ENCODE measurements around the gene EZR. TPM values are rescaled to one million over a fixed set of nuclear protein-coding genes. Genes with fewer than 3 reads are reported as not detected.
A peak's percentile ranks its signal among the peaks of the same experiment; 100 is the strongest.

The EZR gene
- total and polyA plus RNA-seq, 2 of the 8 experiments (the other 6 are each of a cell fraction or from before 2014, with no cell fraction given): 122 to 286 TPM

GRCh38 chr6:158852312-158853071 is 33.3 kb upstream of the EZR start:
- H3K9me3 ChIP-seq (ENCODE audit: insufficient read depth in 2 of 2, low read depth in 1 of 2, low read length in 1 of 2): no peaks in the 10 kb centered on the region
- no peaks in the 10 kb centered on the region for H3K79me2 ChIP-seq (ENCODE audit: control insufficient read depth in 1 of 2, insufficient read depth in 2 of 2, low read length in 2 of 2)
- H4K20me1 ChIP-seq (replicated peaks in 1 of 2; ENCODE audit: control insufficient read depth in 1 of 2, insufficient read depth in 2 of 2, low read length in 2 of 2): peaks cover 0 to 4% of the 10 kb centered on the region in 2 experiments
- H2BK20ac ChIP-seq (ENCODE audit: low read length): peak overlapping the region; percentile 97
- H3K4me2 ChIP-seq (ENCODE audit: insufficient read depth in 1 of 2, low read depth in 2 of 2, low read length in 2 of 2): peak overlapping the region; percentile 81 to 99
- CTCF ChIA-PET (ENCODE audit: partially characterized antibody): interaction anchor here (1.2 to 1.9 kb wide), 4 partner anchors 26 to 60 kb away, joined by 3 to 4 read pairs (median 4); no protein-coding TSS in a partner anchor
- peaks cover 12 to 29% (median 25%) of the 10 kb centered on the region in 4 experiments for H3K4me1 ChIP-seq (replicated peaks in 1 of 4; ENCODE audit: control insufficient read depth in 3 of 4, insufficient read depth in 4 of 4, low read length in 3 of 4)
- peak overlapping the region; percentile 15 for H3K23ac ChIP-seq (ENCODE audit: insufficient read length)
- H2BK15ac ChIP-seq (ENCODE audit: low read length): peak overlapping the region; percentile 100; the same call in 1 of the 2 replicates
- H4K8ac ChIP-seq (ENCODE audit: extremely low read depth, insufficient read depth, low read length): peak overlapping the region; percentile 93
- POLR2A ChIA-PET (ENCODE audit: partially characterized antibody): interaction anchor here (1.1 to 7.1 kb wide), 6 partner anchors 13 to 47 kb away, joined by 3 to 93 read pairs (median 3); partner anchors contain the start of gene EZR
- H2BK12ac ChIP-seq (ENCODE audit: low read depth, low read length): peak overlapping the region; percentile 100
- no peaks in the 10 kb centered on the region for H3K79me1 ChIP-seq (ENCODE audit: low read depth, low read length)
- DNase-seq (ENCODE audit: low read depth in 1 of 2, low spot score in 2 of 2): no peak
- H3K23me2 ChIP-seq (ENCODE audit: low read depth, low read length): peaks cover 5% of the 10 kb centered on the region
- FAIRE-seq: no peak
- H2AK5ac ChIP-seq (ENCODE audit: low read depth, low read length): peak overlapping the region; percentile 100
- peak overlapping the region; percentile 100 for H2BK120ac ChIP-seq (replicated peaks; ENCODE audit: low read depth, low read length)
- peak overlapping the region; percentile 100 for H4K91ac ChIP-seq (replicated peaks; ENCODE audit: insufficient read length, low read length)
- no peak for TF ChIP-seq SRF (IDR thresholded peaks at IDR 0.05; ENCODE audit: low read depth, low read length)
- TF ChIP-seq SUZ12 (IDR thresholded peaks at IDR 0.05; ENCODE audit: low read length): no peak
- no peak for TF ChIP-seq KDM1A (IDR thresholded peaks at IDR 0.05; ENCODE audit: borderline replicate concordance, low read length)
- TF ChIP-seq TAF7 (optimal IDR thresholded peaks at IDR 0.05; ENCODE audit: borderline replicate concordance, low read depth, low read length): peak; percentile 26
- peak in 1 of 2 experiments; percentile 31; a peak in 2 of 3 replicates for TF ChIP-seq POLR2A (IDR thresholded peaks at IDR 0.05; ENCODE audit: control extremely low read depth in 1 of 2, low read depth in 2 of 2, low read length in 2 of 2)
- TF ChIP-seq CTCF (IDR thresholded peaks at IDR 0.05; ENCODE audit: control extremely low read depth in 1 of 3, insufficient read depth in 1 of 3, low read depth in 1 of 3, low read length in 3 of 3): no peak
- no peak for TF ChIP-seq CBX5 (IDR thresholded peaks at IDR 0.05; ENCODE audit: low read depth, low read length)
- no peak for TF ChIP-seq SP1 (IDR thresholded peaks at IDR 0.05; ENCODE audit: low read depth, low read length)
- no peak overlapping the region for H2AFZ ChIP-seq (ENCODE audit: low read length)
- peak overlapping the region; percentile 100 for H2BK5ac ChIP-seq (ENCODE audit: low read depth, low read length)
- H3K4ac ChIP-seq (replicated peaks; ENCODE audit: insufficient read length, low read depth, low read length): peak overlapping the region; percentile 100
- whole genome bisulfite sequencing, 2 experiments (ENCODE audit: extremely low coverage in 1 of 2, insufficient coverage in 1 of 2, insufficient read length in 1 of 2, insufficient replicate concordance in 2 of 2, low coverage in 1 of 2, low lambda C conversion rate in 2 of 2, missing lambda C conversion rate in 1 of 2): 81% methylated on average over 11 of the region's 11 CpGs; no CpG with 5 or more reads in 1 of the 2 experiments
- H3K27me3 ChIP-seq (replicated peaks in 1 of 4; ENCODE audit: control insufficient read depth in 3 of 4, extremely low read depth in 1 of 4, insufficient read depth in 3 of 4, low read length in 3 of 4): no peaks in the 10 kb centered on the region
- H3K14ac ChIP-seq (ENCODE audit: insufficient read length): peak overlapping the region; percentile 35
- H3K27ac ChIP-seq (ENCODE audit: low read depth, low read length): peak overlapping the region; percentile 96
- peak overlapping the region in 3 of 4 experiments; percentile 60 to 82 (median 64); a peak in 6 of 7 replicates for H3K9ac ChIP-seq (replicated peaks in 1 of 4; ENCODE audit: extremely low read depth in 1 of 4, low read depth in 3 of 4, low read length in 3 of 4)
- H3K36me3 ChIP-seq (ENCODE audit: control insufficient read depth in 2 of 4, insufficient read depth in 4 of 4, low read length in 3 of 4): no peaks in the 10 kb centered on the region
- peak overlapping the region; percentile 97 for H4K5ac ChIP-seq (ENCODE audit: insufficient read length, low read depth, low read length)
- H3K4me3 ChIP-seq (ENCODE audit: extremely low read depth in 1 of 4, insufficient read depth in 2 of 4, low read depth in 3 of 4, low read length in 4 of 4): peak overlapping the region in 3 of 4 experiments; percentile 23 to 46 (median 32); a peak in 5 of 8 replicates
- peak overlapping the region; percentile 93 for H3K56ac ChIP-seq (replicated peaks; ENCODE audit: insufficient read length, low read depth, low read length)
- H3K18ac ChIP-seq (ENCODE audit: extremely low read depth, low read length): peak overlapping the region; percentile 100
